ENCODE results near the gene PCDH17. TPM values are rescaled to one million over a fixed set of nuclear protein-coding genes. Genes with fewer than 3 reads are reported as not detected.

PCDH17 gene
- total RNA-seq, 1 donor from 2014 or later: not detected

- DNase-seq (ENCODE audit: low read depth): no peak
Observed at GRCh38 chr13:57724486-57725272, 93.1 kb downstream of the PCDH17 start.

GRCh38 chr13:57725480-57725879 is 93.9 kb downstream of the PCDH17 start:
- DNase-seq (ENCODE audit: low read depth): no peak

GRCh38 chr13:57726981-57727380 is 95.4 kb downstream of the PCDH17 start:
- no peak for DNase-seq (ENCODE audit: low read depth)

- DNase-seq (ENCODE audit: low read depth): no peak
Observed at GRCh38 chr13:57734306-57734705, 102.8 kb downstream of the PCDH17 start.

GRCh38 chr13:57739089-57739488 is 107.5 kb downstream of the PCDH17 start:
- DNase-seq (ENCODE audit: low read depth): no peak

- DNase-seq (ENCODE audit: low read depth): no peak
Observed at GRCh38 chr13:57739543-57740190, 108.1 kb downstream of the PCDH17 start.

- no peak for DNase-seq (ENCODE audit: low read depth)
Observed at GRCh38 chr13:57740719-57741118, 109.2 kb downstream of the PCDH17 start.

GRCh38 chr13:57748096-57748495 is 116.6 kb downstream of the PCDH17 start:
- no peak for DNase-seq (ENCODE audit: low read depth)

- DNase-seq (ENCODE audit: low read depth): no peak
Observed at GRCh38 chr13:57760951-57761350, 129.4 kb downstream of the PCDH17 start.

- DNase-seq (ENCODE audit: low read depth): no peak
Observed at GRCh38 chr13:57763689-57764088, 132.1 kb downstream of the PCDH17 start.

All from myocyte (in vitro differentiated cells).